ENCODE data around the gene PTPRE. TPM values are rescaled to one million over a fixed set of nuclear protein-coding genes. Genes with fewer than 3 reads are reported as not detected.

The PTPRE gene
- polyA plus RNA-seq, 1 of the 3 experiments (the other 2 are of a cell fraction) = 11.8 TPM

DNA sequence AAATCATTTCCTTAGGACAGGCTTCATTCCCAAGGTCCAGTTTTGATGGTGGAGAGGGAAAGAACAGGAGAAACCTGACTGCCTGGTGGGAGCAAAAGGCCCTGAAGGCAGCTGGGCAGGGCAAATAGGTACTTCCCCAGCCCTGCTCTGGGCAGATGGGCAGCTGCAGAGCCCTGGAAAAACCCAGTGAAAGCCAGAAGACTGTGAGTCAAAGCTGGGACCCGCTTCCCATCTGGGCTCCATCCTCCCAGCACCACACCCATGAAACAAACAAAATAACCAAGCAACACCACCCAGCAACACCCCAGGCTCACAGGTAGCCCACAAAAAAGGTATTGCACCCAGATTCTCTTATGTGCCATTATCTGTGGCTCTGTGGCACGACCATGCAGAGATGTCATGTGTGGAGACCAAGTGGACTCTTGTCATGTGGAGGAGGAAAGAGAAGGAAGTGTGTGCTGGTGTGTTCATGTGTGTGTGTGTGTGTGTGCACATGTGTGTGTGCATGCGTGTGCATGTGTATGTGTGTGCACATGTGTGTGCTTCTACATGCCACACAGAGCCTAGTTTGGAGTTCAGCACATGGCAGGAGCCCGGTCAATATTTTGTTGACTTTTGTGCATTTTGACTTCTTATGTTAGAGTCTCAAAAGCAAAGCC is 24.0 kb upstream of the PTPRE start:
- 40% methylated on average over 4 of the region's 4 CpGs for WGBS (ENCODE audit: low lambda C conversion rate)
- Histone ChIP-seq H4K20me1 (ENCODE audit: insufficient read depth) (no peaks in the 10 kb centered on the region), H3K36me3 (replicated peaks in 1 of 2; ENCODE audit: control insufficient read depth in 1 of 2, insufficient read depth in 2 of 2, low read length in 1 of 2) (no peaks in the 10 kb centered on the region), H2AFZ (ENCODE audit: low read depth) (no peak overlapping the region), H3K4me2 (no peak overlapping the region), H3F3A (replicated peaks; ENCODE audit: insufficient read depth) (no peaks in the 10 kb centered on the region), H3K9me3 (no peaks in the 10 kb centered on the region), H3K9me2 (no peaks in the 10 kb centered on the region), H3K9ac (no peak overlapping the region), H3K27me3 (ENCODE audit: insufficient read depth) (no peaks in the 10 kb centered on the region; the same call in 1 of the 2 replicates), H3K4me3 (ENCODE audit: low read depth in 2 of 2, low read length in 1 of 2) (no peak overlapping the region), H3K27ac (ENCODE audit: low read depth in 2 of 2, low read length in 1 of 2) (no peak overlapping the region), H3K4me1 (ENCODE audit: control insufficient read depth in 1 of 2, insufficient read depth in 2 of 2, low read depth in 1 of 2, low read length in 1 of 2) (peaks cover 0 to 4% of the 10 kb centered on the region in 2 experiments; a peak in 1 of 4 replicates), H3K79me2 (ENCODE audit: insufficient read depth) (no peaks in the 10 kb centered on the region)
- ChIA-PET CTCF (interaction anchor here (1.1 to 1.9 kb wide), 3 partner anchors 29 to 128 kb away, joined by 3 to 7 read pairs (median 4); no protein-coding TSS in a partner anchor), POLR2A (no interaction called here)
- TF ChIP-seq, protein P1, sequence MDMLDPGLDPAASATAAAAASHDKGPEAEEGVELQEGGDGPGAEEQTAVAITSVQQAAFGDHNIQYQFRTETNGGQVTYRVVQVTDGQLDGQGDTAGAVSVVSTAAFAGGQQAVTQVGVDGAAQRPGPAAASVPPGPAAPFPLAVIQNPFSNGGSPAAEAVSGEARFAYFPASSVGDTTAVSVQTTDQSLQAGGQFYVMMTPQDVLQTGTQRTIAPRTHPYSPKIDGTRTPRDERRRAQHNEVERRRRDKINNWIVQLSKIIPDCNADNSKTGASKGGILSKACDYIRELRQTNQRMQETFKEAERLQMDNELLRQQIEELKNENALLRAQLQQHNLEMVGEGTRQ (IDR thresholded peaks at IDR 0.05; ENCODE audit: borderline replicate concordance, low read depth, low read length) = no peak
- TF ChIP-seq EZH2phosphoT487 (IDR thresholded peaks at IDR 0.05; ENCODE audit: borderline replicate concordance, low read depth) (no peak), GABPA (IDR thresholded peaks at IDR 0.05; ENCODE audit: low read depth) (no peak), MEF2A (IDR thresholded peaks at IDR 0.05; ENCODE audit: borderline replicate concordance, low read depth) (no peak), RFX5 (IDR thresholded peaks at IDR 0.05; ENCODE audit: low read length) (no peak), TCF12 (IDR thresholded peaks at IDR 0.05) (no peak), GATA2 (CRISPR knock-in tag; IDR thresholded peaks at IDR 0.05) (no peak), SIN3A (IDR thresholded peaks at IDR 0.05; ENCODE audit: borderline replicate concordance, low read depth, low read length) (no peak), MAX (IDR thresholded peaks at IDR 0.05; ENCODE audit: low read depth) (no peak), JUND (IDR thresholded peaks at IDR 0.05) (no peak), YY1 (IDR thresholded peaks at IDR 0.05; ENCODE audit: low read depth) (no peak), RAD21 (IDR thresholded peaks at IDR 0.05; ENCODE audit: low read length) (no peak), EP300 (IDR thresholded peaks at IDR 0.05; ENCODE audit: borderline replicate concordance in 1 of 2, low read depth in 1 of 2, low read length in 1 of 2) (no peak), NFIC (IDR thresholded peaks at IDR 0.05; ENCODE audit: borderline replicate concordance) (no peak), ELF1 (IDR thresholded peaks at IDR 0.05) (no peak)
- TF ChIP-seq, protein P2, sequence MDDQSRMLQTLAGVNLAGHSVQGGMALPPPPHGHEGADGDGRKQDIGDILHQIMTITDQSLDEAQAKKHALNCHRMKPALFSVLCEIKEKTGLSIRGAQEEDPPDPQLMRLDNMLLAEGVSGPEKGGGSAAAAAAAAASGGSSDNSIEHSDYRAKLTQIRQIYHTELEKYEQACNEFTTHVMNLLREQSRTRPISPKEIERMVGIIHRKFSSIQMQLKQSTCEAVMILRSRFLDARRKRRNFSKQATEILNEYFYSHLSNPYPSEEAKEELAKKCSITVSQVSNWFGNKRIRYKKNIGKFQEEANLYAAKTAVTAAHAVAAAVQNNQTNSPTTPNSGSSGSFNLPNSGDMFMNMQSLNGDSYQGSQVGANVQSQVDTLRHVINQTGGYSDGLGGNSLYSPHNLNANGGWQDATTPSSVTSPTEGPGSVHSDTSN (IDR thresholded peaks at IDR 0.05) = no peak
- TF ChIP-seq, protein P3, sequence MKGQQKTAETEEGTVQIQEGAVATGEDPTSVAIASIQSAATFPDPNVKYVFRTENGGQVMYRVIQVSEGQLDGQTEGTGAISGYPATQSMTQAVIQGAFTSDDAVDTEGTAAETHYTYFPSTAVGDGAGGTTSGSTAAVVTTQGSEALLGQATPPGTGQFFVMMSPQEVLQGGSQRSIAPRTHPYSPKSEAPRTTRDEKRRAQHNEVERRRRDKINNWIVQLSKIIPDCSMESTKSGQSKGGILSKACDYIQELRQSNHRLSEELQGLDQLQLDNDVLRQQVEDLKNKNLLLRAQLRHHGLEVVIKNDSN (IDR thresholded peaks at IDR 0.05; ENCODE audit: borderline replicate concordance, low read depth) = no peak
- TF ChIP-seq, protein P4, sequence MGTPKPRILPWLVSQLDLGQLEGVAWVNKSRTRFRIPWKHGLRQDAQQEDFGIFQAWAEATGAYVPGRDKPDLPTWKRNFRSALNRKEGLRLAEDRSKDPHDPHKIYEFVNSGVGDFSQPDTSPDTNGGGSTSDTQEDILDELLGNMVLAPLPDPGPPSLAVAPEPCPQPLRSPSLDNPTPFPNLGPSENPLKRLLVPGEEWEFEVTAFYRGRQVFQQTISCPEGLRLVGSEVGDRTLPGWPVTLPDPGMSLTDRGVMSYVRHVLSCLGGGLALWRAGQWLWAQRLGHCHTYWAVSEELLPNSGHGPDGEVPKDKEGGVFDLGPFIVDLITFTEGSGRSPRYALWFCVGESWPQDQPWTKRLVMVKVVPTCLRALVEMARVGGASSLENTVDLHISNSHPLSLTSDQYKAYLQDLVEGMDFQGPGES (IDR thresholded peaks at IDR 0.05; ENCODE audit: low read depth, low read length) = no peak
- TF ChIP-seq, protein P5, sequence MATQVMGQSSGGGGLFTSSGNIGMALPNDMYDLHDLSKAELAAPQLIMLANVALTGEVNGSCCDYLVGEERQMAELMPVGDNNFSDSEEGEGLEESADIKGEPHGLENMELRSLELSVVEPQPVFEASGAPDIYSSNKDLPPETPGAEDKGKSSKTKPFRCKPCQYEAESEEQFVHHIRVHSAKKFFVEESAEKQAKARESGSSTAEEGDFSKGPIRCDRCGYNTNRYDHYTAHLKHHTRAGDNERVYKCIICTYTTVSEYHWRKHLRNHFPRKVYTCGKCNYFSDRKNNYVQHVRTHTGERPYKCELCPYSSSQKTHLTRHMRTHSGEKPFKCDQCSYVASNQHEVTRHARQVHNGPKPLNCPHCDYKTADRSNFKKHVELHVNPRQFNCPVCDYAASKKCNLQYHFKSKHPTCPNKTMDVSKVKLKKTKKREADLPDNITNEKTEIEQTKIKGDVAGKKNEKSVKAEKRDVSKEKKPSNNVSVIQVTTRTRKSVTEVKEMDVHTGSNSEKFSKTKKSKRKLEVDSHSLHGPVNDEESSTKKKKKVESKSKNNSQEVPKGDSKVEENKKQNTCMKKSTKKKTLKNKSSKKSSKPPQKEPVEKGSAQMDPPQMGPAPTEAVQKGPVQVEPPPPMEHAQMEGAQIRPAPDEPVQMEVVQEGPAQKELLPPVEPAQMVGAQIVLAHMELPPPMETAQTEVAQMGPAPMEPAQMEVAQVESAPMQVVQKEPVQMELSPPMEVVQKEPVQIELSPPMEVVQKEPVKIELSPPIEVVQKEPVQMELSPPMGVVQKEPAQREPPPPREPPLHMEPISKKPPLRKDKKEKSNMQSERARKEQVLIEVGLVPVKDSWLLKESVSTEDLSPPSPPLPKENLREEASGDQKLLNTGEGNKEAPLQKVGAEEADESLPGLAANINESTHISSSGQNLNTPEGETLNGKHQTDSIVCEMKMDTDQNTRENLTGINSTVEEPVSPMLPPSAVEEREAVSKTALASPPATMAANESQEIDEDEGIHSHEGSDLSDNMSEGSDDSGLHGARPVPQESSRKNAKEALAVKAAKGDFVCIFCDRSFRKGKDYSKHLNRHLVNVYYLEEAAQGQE (IDR thresholded peaks at IDR 0.05; ENCODE audit: low read depth, low read length) = no peak
- no peak for DNase-seq
